ENCODE measurements around the gene TNKS2. TPM values are rescaled to one million over a fixed set of nuclear protein-coding genes. Genes with fewer than 3 reads are reported as not detected.

Gene TNKS2
- total and polyA plus RNA-seq, 2 of the 13 experiments (the other 11 are each of a cell fraction or from before 2014, with no cell fraction given) = 15.2 to 19.4 TPM

GRCh38 chr10:91797874-91798648 lies at the start of gene TNKS2 (continued):
- TF ChIP-seq ZSCAN31 (CRISPR knock-in tag; IDR thresholded peaks at IDR 0.05; ENCODE audit: low read depth) (peak; percentile 59; the same call in 1 of the 2 replicates), NFE2L2 (IDR thresholded peaks at IDR 0.05; ENCODE audit: low read length) (no peak), ZNF563 (CRISPR knock-in tag; IDR thresholded peaks at IDR 0.05) (peak; percentile 74), BATF2 (CRISPR knock-in tag; IDR thresholded peaks at IDR 0.05) (0 out of 2 replicates have a peak, but pooled peaks have one; percentile 50), ZNF263 (CRISPR knock-in tag; IDR thresholded peaks at IDR 0.05) (peak; percentile 24; the same call in 1 of the 2 replicates), ZNF766 (CRISPR knock-in tag; IDR thresholded peaks at IDR 0.05; ENCODE audit: borderline replicate concordance) (0 out of 2 replicates have a peak, but pooled peaks have one; percentile 51), SRF (IDR thresholded peaks at IDR 0.05; ENCODE audit: low read depth, low read length) (no peak), ZNF317 (CRISPR knock-in tag; IDR thresholded peaks at IDR 0.05) (peak; percentile 65; the same call in 1 of the 2 replicates), CAMTA2 (CRISPR knock-in tag; IDR thresholded peaks at IDR 0.05; ENCODE audit: borderline replicate concordance) (no peak), ZNF746 (CRISPR knock-in tag; IDR thresholded peaks at IDR 0.05) (peak; percentile 53; the same call in 1 of the 2 replicates), PATZ1 (CRISPR knock-in tag; IDR thresholded peaks at IDR 0.05) (peak; percentile 56), POLR2AphosphoS5 (IDR thresholded peaks at IDR 0.05; ENCODE audit: low read depth, low read length) (peak; percentile 80), GRHL1 (CRISPR knock-in tag; conservative IDR thresholded peaks at IDR 0.05) (no peak), SKI (IDR thresholded peaks at IDR 0.05; ENCODE audit: partially characterized antibody) (peak; percentile 59), ZNF207 (IDR thresholded peaks at IDR 0.05; ENCODE audit: borderline replicate concordance) (no peak), AGO1 (IDR thresholded peaks at IDR 0.05; ENCODE audit: low read depth, low read length, poor library complexity, severe bottlenecking) (no peak), ZNF646 (CRISPR knock-in tag; IDR thresholded peaks at IDR 0.05) (no peak), JUN (CRISPR knock-in tag; IDR thresholded peaks at IDR 0.05) (no peak), ZNF557 (CRISPR knock-in tag; IDR thresholded peaks at IDR 0.05) (peak; percentile 88; the same call in 1 of the 2 replicates)
